Loucy (cell line): ENCODE results near the gene OR2T35.
"Not testable (repeated sequence)": the region's sequence is repeated elsewhere in the genome, so short reads cannot be mapped to it uniquely, and the experiment has no call there.

Experiments used
- CTCF ChIP-seq: fragments of 200-600 bp; sonication (generic); conservative IDR thresholded peaks from 2 replicates; pipeline ENCODE4 v1.5.1; 2014; ENCODE audit warnings: mild to moderate bottlenecking, antibody characterized with exemption, low read length
- EZH2phosphoT487 ChIP-seq: fragments of 200-600 bp; IDR thresholded peaks from 2 replicates; pipeline ENCODE4 v1.6.1; 2018; ENCODE audit warnings: antibody characterized with exemption, mild to moderate bottlenecking, moderate library complexity, borderline replicate concordance

GRCh38 chr1:248663453-248664328 is 18.6 kb upstream of the OR2T35 start:
- not testable (repeated sequence) for TF ChIP-seq CTCF, EZH2phosphoT487
